Omental fat pad (tissue), 4 donors: ENCODE results near the gene ZNF488. TPM values are rescaled to one million over a fixed set of nuclear protein-coding genes. Genes with fewer than 3 reads are reported as not detected.

Experiments
- ATAC-seq: fragments of 150-250 bp; one replicate; pipeline ENCODE4 v1.9.1; 2016; ENCODE audit warnings: mild to moderate bottlenecking, moderate library complexity; ENCODE audit not compliant: low FRiP score
- DNase-seq: peaks from one replicate; pipeline ENCODE4 v3.0.0-alpha.2; 2019; ENCODE audit warnings: low spot score
- CTCF ChIP-seq, 3 donors: fragments of 450-650 bp; IDR thresholded peaks; one replicate each; pipeline ENCODE4 v1.5.1; 2016 to 2017; ENCODE audit warnings: antibody characterized with exemption in 3 of 3, mild to moderate bottlenecking in 3 of 3, moderate library complexity in 2 of 3
- total RNA-seq, 4 donors: library from RNA; depleted of rRNA; stranded (reverse); fragments of >200 nt; gene quantifications; one replicate each; pipeline ENCODE4 v1.1.0, GENCODE V29; 2016

Gene ZNF488
- total RNA-seq, 4 donors from 2014 or later = 0.19 to 0.25 TPM; not detected in 2

GRCh38 chr10:47413531-47414226, 29.6 kb upstream of the ZNF488 start:
- no peak for DNase-seq
- TF ChIP-seq CTCF (IDR thresholded peaks at IDR 0.05) = no peak
- no peak for ATAC-seq

- no peak for TF ChIP-seq CTCF (IDR thresholded peaks at IDR 0.05)
- ATAC-seq = no peak
- DNase-seq = no peak
Observed at GRCh38 chr10:47412869-47413268, 28.8 kb upstream of the ZNF488 start.

GRCh38 chr10:47412177-47412730, 28.2 kb upstream of the ZNF488 start:
- TF ChIP-seq CTCF (IDR thresholded peaks at IDR 0.05) = no peak
- ATAC-seq (no peak), DNase-seq (no peak)

GRCh38 chr10:47410862-47411261, 26.8 kb upstream of the ZNF488 start:
- TF ChIP-seq CTCF (IDR thresholded peaks at IDR 0.05) = no peak
- no peak for DNase-seq

GRCh38 chr10:47410271-47410670, 26.2 kb upstream of the ZNF488 start:
- no peak for DNase-seq
- no peak for ATAC-seq
- no peak for TF ChIP-seq CTCF (IDR thresholded peaks at IDR 0.05)

More at GRCh38 chr10:47410862-47411261, 26.8 kb upstream of the ZNF488 start:
- ATAC-seq = no peak

GRCh38 chr10:47409866-47410256, 25.8 kb upstream of the ZNF488 start:
- TF ChIP-seq CTCF (IDR thresholded peaks at IDR 0.05) = no peak
- ATAC-seq = no peak
- no peak for DNase-seq
